SJSA1 (cell line): Measurements from ENCODE around the gene TAOK3. TPM values are rescaled to one million over a fixed set of nuclear protein-coding genes. Genes with fewer than 3 reads are reported as not detected.
A peak's percentile ranks its signal among the peaks of the same experiment; 100 is the strongest.
"Not testable (repeated sequence)": the region's sequence is repeated elsewhere in the genome, so short reads cannot be mapped to it uniquely, and the experiment has no call there.

Experiments
- DNase-seq, 2 experiments: peaks; one replicate each; pipeline ENCODE4 v3.0.0-alpha.2; 2015 to 2020; ENCODE audit warnings: low spot score in 2 of 2, low read depth in 1 of 2
- H3K27ac ChIP-seq: fragments of 250-450 bp; sonication (Bioruptor Pico); 2 replicates; pipeline ENCODE4 v1.5.1; 2020; ENCODE audit warnings: mild to moderate bottlenecking, moderate library complexity
- H3K27me3 ChIP-seq: fragments of 250-450 bp; sonication (Bioruptor Pico); replicated peaks from 2 replicates; pipeline ENCODE4 v1.5.1; 2020; ENCODE audit warnings: mild to moderate bottlenecking, moderate library complexity
- H3K36me3 ChIP-seq: fragments of 250-450 bp; sonication (Bioruptor Pico); 2 replicates; pipeline ENCODE4 v1.5.1; 2020; ENCODE audit warnings: mild to moderate bottlenecking
- H3K4me1 ChIP-seq: fragments of 250-450 bp; sonication (Bioruptor Pico); replicated peaks from 2 replicates; pipeline ENCODE4 v1.6.1; 2021; ENCODE audit warnings: mild to moderate bottlenecking
- H3K4me3 ChIP-seq: fragments of 250-450 bp; sonication (Bioruptor Pico); 2 replicates; pipeline ENCODE4 v1.5.1; 2020; ENCODE audit warnings: mild to moderate bottlenecking
- H3K9me3 ChIP-seq: fragments of 250-450 bp; sonication (Bioruptor Pico); replicated peaks from 2 replicates; pipeline ENCODE4 v1.5.1; 2020; ENCODE audit warnings: mild to moderate bottlenecking
- total RNA-seq: library from RNA; depleted of rRNA; stranded (reverse); fragments of >200 nt; shearing (Covaris generic); gene quantifications from 2 replicates; pipeline ENCODE4 v1.2.3, GENCODE V29; 2014

TAOK3 gene
- total RNA-seq, 1 experiment from 2014 or later: 16.0 TPM

DNA sequence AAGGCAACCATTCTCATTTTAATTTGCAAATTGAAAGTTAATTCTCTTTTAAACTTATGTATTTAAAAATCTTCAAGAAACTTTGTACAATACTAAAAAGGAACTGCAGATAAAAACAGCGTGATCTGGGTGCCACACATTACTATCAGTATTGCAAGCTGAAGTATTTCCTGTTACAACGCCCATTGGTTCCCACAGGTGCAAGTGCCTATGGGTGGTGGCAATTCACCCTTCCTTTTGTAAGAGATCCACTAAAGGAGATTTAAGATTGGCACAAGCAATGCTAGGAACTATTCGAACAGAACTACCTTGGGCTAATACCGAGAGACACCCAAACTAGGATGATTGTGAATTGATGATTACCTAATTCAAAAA is 13.2 kb downstream of the TAOK3 start:
- no peak overlapping the region for H3K27ac ChIP-seq
- peaks cover 38% of the 10 kb centered on the region for H3K4me1 ChIP-seq
- peaks cover 1% of the 10 kb centered on the region; the same call in 1 of the 2 replicates for H3K9me3 ChIP-seq
- no peak overlapping the region for H3K4me3 ChIP-seq
- DNase-seq: no peak
- no peaks in the 10 kb centered on the region for H3K27me3 ChIP-seq
- H3K36me3 ChIP-seq: 0 out of 2 replicates have a peak, but pooled peaks cover 2% of the 10 kb centered on the region

DNA sequence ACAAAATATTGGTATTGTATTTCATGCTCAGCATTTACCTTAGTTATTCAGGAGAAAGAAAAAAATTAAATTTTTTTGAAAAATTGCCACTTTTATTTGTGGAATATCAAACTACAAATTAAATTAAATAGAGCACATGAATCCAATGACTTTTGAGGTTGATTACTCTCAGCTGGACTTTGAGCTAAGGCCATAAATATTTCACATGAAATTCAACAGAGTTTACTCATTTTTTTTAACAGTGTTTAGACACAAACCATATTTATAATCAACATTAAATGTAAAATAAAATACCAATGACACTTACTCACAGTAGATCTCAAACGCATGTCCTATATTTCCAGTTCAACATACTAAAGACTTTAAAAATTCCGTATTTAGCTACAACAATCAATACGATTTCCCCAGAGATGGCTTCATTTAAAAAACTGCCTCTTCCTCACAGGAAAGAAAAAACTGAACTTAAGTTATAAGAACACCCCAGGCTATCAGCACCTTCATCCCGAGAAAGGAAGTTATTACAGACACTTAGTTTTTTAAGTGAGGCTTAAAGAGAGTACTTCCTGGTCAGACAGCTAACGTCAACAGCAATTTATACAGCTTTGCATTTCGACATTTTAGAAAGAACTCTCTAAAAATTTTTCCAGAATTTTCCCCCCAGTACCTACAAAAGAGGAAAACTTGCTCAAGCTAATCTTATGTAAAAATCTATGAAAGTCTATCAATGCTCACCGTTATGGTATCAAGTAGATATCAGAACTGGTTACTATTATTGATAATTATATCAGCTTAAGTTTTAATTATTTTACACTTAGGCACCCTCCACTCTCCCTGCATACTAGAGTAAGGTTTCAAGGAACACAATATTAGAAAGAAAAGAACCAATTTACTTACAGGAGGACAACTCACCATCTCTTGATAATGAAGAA is 13.8 kb downstream of the TAOK3 start:
- no peak for DNase-seq
- H3K4me3 ChIP-seq: no peak overlapping the region
- H3K36me3 ChIP-seq: 0 out of 2 replicates have a peak, but pooled peaks cover 6% of the 10 kb centered on the region
- H3K27ac ChIP-seq: no peak overlapping the region
- H3K27me3 ChIP-seq: no peaks in the 10 kb centered on the region
- H3K4me1 ChIP-seq: peaks cover 40% of the 10 kb centered on the region
- peaks cover 6% of the 10 kb centered on the region; the same call in 1 of the 2 replicates for H3K9me3 ChIP-seq

GRCh38 chr12:118358008-118358359 is 14.7 kb downstream of the TAOK3 start:
- Histone ChIP-seq H3K36me3 (0 out of 2 replicates have a peak, but pooled peaks cover 6% of the 10 kb centered on the region), H3K4me3 (no peak overlapping the region), H3K9me3 (peaks cover 6% of the 10 kb centered on the region; the same call in 1 of the 2 replicates), H3K4me1 (peaks cover 40% of the 10 kb centered on the region), H3K27me3 (no peaks in the 10 kb centered on the region), H3K27ac (no peak overlapping the region)
- no peak for DNase-seq

GRCh38 chr12:118357257-118358007 is 15.3 kb downstream of the TAOK3 start:
- Histone ChIP-seq H3K27ac (peak overlapping the region; percentile 25; the same call in 1 of the 2 replicates), H3K4me1 (peaks cover 40% of the 10 kb centered on the region), H3K4me3 (no peak overlapping the region), H3K36me3 (0 out of 2 replicates have a peak, but pooled peaks cover 6% of the 10 kb centered on the region), H3K27me3 (no peaks in the 10 kb centered on the region), H3K9me3 (peaks cover 6% of the 10 kb centered on the region; the same call in 1 of the 2 replicates)
- peak in 1 of 2 experiments; percentile 32 for DNase-seq

GRCh38 chr12:118356809-118357256 is 15.9 kb downstream of the TAOK3 start:
- H3K9me3 ChIP-seq: peaks cover 6% of the 10 kb centered on the region; the same call in 1 of the 2 replicates
- H3K27ac ChIP-seq: peak overlapping the region; percentile 25; the same call in 1 of the 2 replicates
- H3K4me1 ChIP-seq: peaks cover 40% of the 10 kb centered on the region
- no peaks in the 10 kb centered on the region for H3K27me3 ChIP-seq
- H3K4me3 ChIP-seq: no peak overlapping the region
- 0 out of 2 replicates have a peak, but pooled peaks cover 6% of the 10 kb centered on the region for H3K36me3 ChIP-seq
- DNase-seq: no peak

DNA sequence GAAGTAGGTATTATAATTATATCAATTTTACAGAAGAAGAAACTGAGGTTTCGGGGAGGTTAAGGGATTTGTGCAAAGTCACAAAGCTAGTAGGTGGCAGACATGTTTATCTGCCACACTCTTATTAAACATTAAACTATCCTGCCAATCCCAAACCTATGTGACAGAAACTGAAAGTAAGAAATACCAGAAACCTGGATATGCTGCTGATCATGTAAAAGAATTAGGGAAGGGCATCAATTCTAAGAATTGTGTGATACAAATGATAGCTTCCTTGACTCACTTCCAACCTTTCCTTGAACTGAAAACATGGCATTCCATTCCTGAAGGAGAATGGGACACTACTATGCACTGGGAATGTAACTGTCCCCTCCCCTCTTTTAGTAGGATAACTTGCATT is 16.9 kb downstream of the TAOK3 start:
- peaks cover 6% of the 10 kb centered on the region; the same call in 1 of the 2 replicates for H3K9me3 ChIP-seq

GRCh38 chr12:118354903-118355302 is 17.8 kb downstream of the TAOK3 start:
- Histone ChIP-seq H3K9me3 (peaks cover 6% of the 10 kb centered on the region; the same call in 1 of the 2 replicates), H3K27ac (peak overlapping the region; percentile 23; the same call in 1 of the 2 replicates), H3K27me3 (no peaks in the 10 kb centered on the region), H3K36me3 (0 out of 2 replicates have a peak, but pooled peaks cover 6% of the 10 kb centered on the region), H3K4me3 (no peak overlapping the region), H3K4me1 (peaks cover 32% of the 10 kb centered on the region)
- DNase-seq: peak in 1 of 2 experiments; percentile 48

More for the DNA sequence above, 16.9 kb downstream of the TAOK3 start:
- Histone ChIP-seq H3K36me3 (0 out of 2 replicates have a peak, but pooled peaks cover 6% of the 10 kb centered on the region), H3K4me3 (no peak overlapping the region), H3K27ac (peak overlapping the region; percentile 23), H3K4me1 (peaks cover 36% of the 10 kb centered on the region), H3K27me3 (no peaks in the 10 kb centered on the region)
- no peak for DNase-seq

GRCh38 chr12:118354503-118354902 is 18.2 kb downstream of the TAOK3 start:
- not testable (repeated sequence) for H3K36me3 ChIP-seq, H3K27ac ChIP-seq, H3K27me3 ChIP-seq

GRCh38 chr12:118353721-118354120 is 19.0 kb downstream of the TAOK3 start:
- H3K36me3 ChIP-seq: 0 out of 2 replicates have a peak, but pooled peaks cover 6% of the 10 kb centered on the region
- peaks cover 6% of the 10 kb centered on the region; the same call in 1 of the 2 replicates for H3K9me3 ChIP-seq
- peaks cover 32% of the 10 kb centered on the region for H3K4me1 ChIP-seq
- H3K27ac ChIP-seq: no peak overlapping the region
- H3K4me3 ChIP-seq: no peak overlapping the region
- no peaks in the 10 kb centered on the region for H3K27me3 ChIP-seq
- no peak for DNase-seq

More at GRCh38 chr12:118354503-118354902, 18.2 kb downstream of the TAOK3 start:
- H3K4me1 ChIP-seq: peaks cover 32% of the 10 kb centered on the region
- not testable (repeated sequence) for H3K9me3 ChIP-seq, H3K4me3 ChIP-seq, DNase-seq

DNA sequence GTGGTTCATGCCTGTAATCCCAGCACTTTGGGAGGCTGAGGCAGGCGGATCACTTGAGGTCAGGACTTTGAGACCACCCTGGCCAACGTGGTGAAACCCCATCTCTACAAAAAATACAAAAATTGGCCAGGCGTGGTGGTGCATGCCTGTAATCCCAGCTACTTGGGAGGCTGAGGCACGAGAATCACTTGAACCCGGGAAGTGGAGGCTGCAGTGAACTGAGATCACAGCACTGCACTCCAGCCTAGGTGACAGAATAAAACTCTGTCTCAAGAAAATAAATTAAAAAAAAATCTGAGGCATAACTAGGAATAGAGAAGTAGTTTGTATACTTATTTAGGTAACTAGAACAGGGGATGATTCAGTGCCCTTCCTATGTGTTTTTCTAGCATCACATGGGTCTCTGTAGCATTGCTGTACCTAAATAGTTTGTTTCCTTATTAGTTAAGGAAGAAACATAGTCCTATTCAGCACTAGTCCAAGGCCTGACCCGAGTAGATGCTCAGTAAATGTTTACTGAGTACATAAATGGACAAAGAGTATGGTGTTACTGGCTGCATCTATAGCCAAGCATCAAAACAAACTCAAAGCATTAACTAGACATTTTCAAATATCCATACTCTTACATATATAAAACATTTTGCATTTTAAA is 21.7 kb downstream of the TAOK3 start:
- Histone ChIP-seq H3K27ac (no peak overlapping the region), H3K4me1 (peaks cover 16% of the 10 kb centered on the region), H3K9me3 (peaks cover 6% of the 10 kb centered on the region; the same call in 1 of the 2 replicates), H3K27me3 (no peaks in the 10 kb centered on the region), H3K4me3 (no peak overlapping the region), H3K36me3 (0 out of 2 replicates have a peak, but pooled peaks cover 6% of the 10 kb centered on the region)
- no peak for DNase-seq

DNA sequence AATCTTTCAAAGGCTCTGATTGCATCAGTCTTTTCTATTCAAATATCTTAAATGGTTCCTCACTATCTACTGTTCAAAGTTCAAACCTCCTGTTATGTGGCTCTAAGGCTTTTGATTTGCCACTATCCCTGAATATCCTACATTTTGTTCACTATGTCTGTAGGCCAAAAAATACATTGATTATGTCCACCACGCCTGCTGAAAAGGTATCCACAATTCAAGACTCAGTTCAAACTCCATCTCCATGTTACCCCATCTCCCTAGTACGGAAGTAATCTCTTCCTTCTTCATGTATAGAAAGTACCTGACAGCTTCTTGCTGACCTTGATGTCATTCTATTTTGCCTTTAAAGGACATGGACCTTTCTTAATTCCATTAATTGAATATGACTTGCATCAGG is 24.8 kb downstream of the TAOK3 start:
- Histone ChIP-seq H3K27ac (no peak overlapping the region), H3K9me3 (no peaks in the 10 kb centered on the region), H3K4me3 (no peak overlapping the region), H3K27me3 (no peaks in the 10 kb centered on the region), H3K36me3 (no peaks in the 10 kb centered on the region), H3K4me1 (no peaks in the 10 kb centered on the region)
- DNase-seq: no peak

DNA sequence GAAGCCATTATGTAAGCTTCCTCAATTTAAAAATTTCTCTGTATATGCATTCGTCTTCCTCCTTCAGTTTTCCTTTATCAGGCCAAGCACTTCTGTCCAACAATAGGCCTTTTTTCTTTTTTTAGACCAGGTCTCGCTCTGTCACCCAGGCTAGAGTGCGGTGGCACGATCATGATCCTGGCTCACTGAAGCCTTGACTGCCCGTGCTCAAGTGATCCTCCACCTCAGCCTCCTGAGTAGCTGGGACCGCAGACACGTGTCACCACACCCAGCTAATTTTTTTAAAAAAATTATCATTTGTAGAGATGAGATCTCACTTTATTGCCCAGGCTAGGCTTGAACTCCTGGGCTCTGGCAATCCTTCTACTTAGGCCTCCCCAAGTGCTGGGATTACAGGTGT is 25.8 kb downstream of the TAOK3 start:
- no peaks in the 10 kb centered on the region for H3K4me1 ChIP-seq
- H3K27ac ChIP-seq: no peak overlapping the region
- no peaks in the 10 kb centered on the region for H3K9me3 ChIP-seq
- DNase-seq: no peak
- no peaks in the 10 kb centered on the region for H3K36me3 ChIP-seq
- no peak overlapping the region for H3K4me3 ChIP-seq
- H3K27me3 ChIP-seq: no peaks in the 10 kb centered on the region

DNA sequence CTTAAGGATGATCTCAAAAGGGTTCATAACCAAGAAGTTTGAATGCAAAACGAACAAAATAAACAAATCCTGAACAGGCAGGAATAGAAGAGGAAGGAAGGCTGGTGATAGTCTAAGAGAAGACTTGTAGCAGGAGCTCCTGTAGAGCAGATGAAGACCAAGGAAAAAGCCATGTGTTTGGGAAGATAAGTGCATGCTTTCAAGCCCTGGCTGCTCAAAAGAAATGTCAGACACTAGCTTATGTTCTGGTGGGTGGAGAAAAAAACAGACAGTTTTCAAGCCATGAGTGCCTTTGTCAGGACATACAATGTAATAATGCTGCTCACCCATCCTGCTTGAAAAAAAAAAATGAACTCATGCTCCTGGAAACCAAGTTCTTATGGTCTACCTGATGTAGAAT is 27.4 kb downstream of the TAOK3 start:
- Histone ChIP-seq H3K4me3 (no peak overlapping the region), H3K27me3 (no peaks in the 10 kb centered on the region), H3K4me1 (no peaks in the 10 kb centered on the region), H3K27ac (no peak overlapping the region), H3K36me3 (no peaks in the 10 kb centered on the region), H3K9me3 (no peaks in the 10 kb centered on the region)
- DNase-seq: no peak
